ENCODE measurements around the gene RGS5. TPM values are rescaled to one million over a fixed set of nuclear protein-coding genes. Genes with fewer than 3 reads are reported as not detected.
"Not testable (repeated sequence)": the region's sequence is repeated elsewhere in the genome, so short reads cannot be mapped to it uniquely, and the experiment has no call there.

Gene RGS5
- total RNA-seq, 3 donors from 2014 or later (not counting 1 experiment from before 2014, with no cell fraction given): 0.12 to 0.30 (median 0.14) TPM

DNA sequence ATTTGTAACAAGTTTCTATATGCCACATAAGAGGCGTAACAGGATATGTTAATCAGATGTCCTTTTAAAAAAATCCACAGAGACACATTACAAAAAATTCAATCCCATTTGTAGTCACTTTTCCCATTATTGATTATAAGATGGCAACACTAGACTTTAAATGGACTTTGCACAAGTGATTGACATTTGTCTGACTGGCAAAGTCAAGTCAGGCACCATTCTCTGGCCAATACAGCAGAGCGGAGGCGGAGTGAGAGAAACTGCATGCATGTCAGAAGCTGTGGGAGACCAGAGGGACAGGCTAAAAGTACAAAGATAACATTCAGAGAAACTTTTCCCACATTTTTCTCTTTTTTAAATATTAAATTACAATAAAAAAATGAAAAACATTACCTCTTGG, 28.1 kb upstream of the RGS5 start:
- intact Hi-C loops (cut with micrococcal nuclease): no loop called here
- H3K27me3 Mint-ChIP-seq (ENCODE audit: low read depth in 2 of 2): peaks cover 0 to 3% of the 10 kb centered on the region in 2 donors
- H3K4me3 Mint-ChIP-seq: no peak overlapping the region
- Histone ChIP-seq H3K4me1 (ENCODE audit: control insufficient read depth, insufficient read depth, low read length) (no peaks in the 10 kb centered on the region), H3K9me3 (ENCODE audit: control insufficient read depth, insufficient read depth, low read length) (no peaks in the 10 kb centered on the region), H3K27ac (ENCODE audit: low read length) (no peak overlapping the region), H3K36me3 (ENCODE audit: control insufficient read depth, insufficient read depth, low read length) (no peaks in the 10 kb centered on the region), H3K4me3 (ENCODE audit: low read length) (no peak overlapping the region), H3K27me3 (ENCODE audit: control insufficient read depth, insufficient read depth, low read length) (no peaks in the 10 kb centered on the region)
- H3K36me3 Mint-ChIP-seq: no peaks in the 10 kb centered on the region
- ATAC-seq (no peak), DNase-seq (no peak)
- WGBS (ENCODE audit: insufficient coverage): 100% methylated on average over 2 of the region's 3 CpGs
- peaks cover 3 to 11% of the 10 kb centered on the region in 2 donors for H3K9me3 Mint-ChIP-seq
- TF ChIP-seq CTCF (IDR thresholded peaks at IDR 0.05): no peak
- no peak overlapping the region for H3K27ac Mint-ChIP-seq
- H3K4me1 Mint-ChIP-seq: no peaks in the 10 kb centered on the region

- H3K27me3 ChIP-seq (ENCODE audit: control insufficient read depth, insufficient read depth, low read length); ATAC-seq; H3K36me3 ChIP-seq (ENCODE audit: control insufficient read depth, insufficient read depth, low read length); H3K9me3 ChIP-seq (ENCODE audit: control insufficient read depth, insufficient read depth, low read length); H3K27ac ChIP-seq (ENCODE audit: low read length); H3K4me3 Mint-ChIP-seq; H3K27me3 Mint-ChIP-seq (ENCODE audit: low read depth in 2 of 2); H3K4me1 Mint-ChIP-seq; H3K36me3 Mint-ChIP-seq; intact Hi-C loops (cut with micrococcal nuclease); H3K27ac Mint-ChIP-seq; H3K4me1 ChIP-seq (ENCODE audit: control insufficient read depth, insufficient read depth, low read length); DNase-seq; H3K4me3 ChIP-seq (ENCODE audit: low read length): not testable (repeated sequence)
- H3K9me3 Mint-ChIP-seq: peaks cover 3 to 12% of the 10 kb centered on the region in 2 donors
- 87% methylated on average over 3 of the region's 3 CpGs for WGBS (ENCODE audit: insufficient coverage)
Measured at GRCh38 chr1:163228271-163228670, 25.6 kb upstream of the RGS5 start.

GRCh38 chr1:163227126-163227525, 24.4 kb upstream of the RGS5 start:
- Mint-ChIP-seq H3K4me3 (no peak overlapping the region), H3K27ac (no peak overlapping the region), H3K4me1 (no peaks in the 10 kb centered on the region), H3K27me3 (ENCODE audit: low read depth in 2 of 2) (peaks cover 0 to 3% of the 10 kb centered on the region in 2 donors), H3K9me3 (peaks cover 3 to 12% of the 10 kb centered on the region in 2 donors), H3K36me3 (no peaks in the 10 kb centered on the region)
- Histone ChIP-seq H3K36me3 (ENCODE audit: control insufficient read depth, insufficient read depth, low read length) (no peaks in the 10 kb centered on the region), H3K9me3 (ENCODE audit: control insufficient read depth, insufficient read depth, low read length) (no peaks in the 10 kb centered on the region), H3K4me1 (ENCODE audit: control insufficient read depth, insufficient read depth, low read length) (no peaks in the 10 kb centered on the region), H3K27me3 (ENCODE audit: control insufficient read depth, insufficient read depth, low read length) (no peaks in the 10 kb centered on the region), H3K4me3 (ENCODE audit: low read length) (no peak overlapping the region), H3K27ac (ENCODE audit: low read length) (no peak overlapping the region)
- intact Hi-C loops (cut with micrococcal nuclease): no loop called here
- ATAC-seq (no peak), DNase-seq (no peak)
- WGBS (ENCODE audit: insufficient coverage): 100% methylated on average over 1 of the region's 1 CpG
- TF ChIP-seq CTCF (IDR thresholded peaks at IDR 0.05): no peak

DNA sequence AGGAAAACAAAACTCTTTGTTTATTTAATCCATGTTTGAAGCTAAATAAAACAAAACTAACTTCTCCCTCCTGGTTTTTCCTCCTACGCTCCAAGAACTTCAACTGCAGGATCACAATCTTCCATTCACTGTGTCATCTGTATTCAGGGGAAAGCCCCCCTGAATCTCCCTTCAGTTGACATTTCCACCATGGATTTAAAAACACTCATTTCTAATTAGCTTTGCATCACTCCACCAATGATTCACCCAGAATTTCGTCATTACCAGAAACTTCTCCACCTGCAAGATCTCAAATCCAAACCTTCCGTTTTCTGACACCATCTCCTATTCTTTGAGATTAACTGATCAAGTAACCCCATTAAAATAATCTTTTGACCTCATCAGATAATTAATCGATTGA, 10.9 kb upstream of the RGS5 start:
- DNase-seq: no peak
- peaks cover 16 to 18% of the 10 kb centered on the region in 2 donors for H3K27me3 Mint-ChIP-seq (ENCODE audit: low read depth in 2 of 2)

More for the DNA sequence above, 10.9 kb upstream of the RGS5 start:
- Mint-ChIP-seq H3K4me1 (no peaks in the 10 kb centered on the region), H3K36me3 (no peaks in the 10 kb centered on the region), H3K27ac (no peak overlapping the region), H3K4me3 (no peak overlapping the region), H3K9me3 (peaks cover 0 to 3% of the 10 kb centered on the region in 2 donors)
- Histone ChIP-seq H3K27me3 (ENCODE audit: control insufficient read depth, insufficient read depth, low read length) (peaks cover 2% of the 10 kb centered on the region), H3K4me3 (ENCODE audit: low read length) (no peak overlapping the region), H3K36me3 (ENCODE audit: control insufficient read depth, insufficient read depth, low read length) (no peaks in the 10 kb centered on the region), H3K9me3 (ENCODE audit: control insufficient read depth, insufficient read depth, low read length) (no peaks in the 10 kb centered on the region), H3K27ac (ENCODE audit: low read length) (no peak overlapping the region), H3K4me1 (ENCODE audit: control insufficient read depth, insufficient read depth, low read length) (no peaks in the 10 kb centered on the region)
- TF ChIP-seq CTCF (IDR thresholded peaks at IDR 0.05): no peak
- WGBS (ENCODE audit: insufficient coverage): 88% methylated on average over 4 of the region's 4 CpGs
- ATAC-seq: no peak
- intact Hi-C loops (cut with micrococcal nuclease): no loop called here
